ENCODE results near the gene UBA5.
"Not testable (repeated sequence)": the region's sequence is repeated elsewhere in the genome, so short reads cannot be mapped to it uniquely, and the experiment has no call there.

UBA5 gene

DNA sequence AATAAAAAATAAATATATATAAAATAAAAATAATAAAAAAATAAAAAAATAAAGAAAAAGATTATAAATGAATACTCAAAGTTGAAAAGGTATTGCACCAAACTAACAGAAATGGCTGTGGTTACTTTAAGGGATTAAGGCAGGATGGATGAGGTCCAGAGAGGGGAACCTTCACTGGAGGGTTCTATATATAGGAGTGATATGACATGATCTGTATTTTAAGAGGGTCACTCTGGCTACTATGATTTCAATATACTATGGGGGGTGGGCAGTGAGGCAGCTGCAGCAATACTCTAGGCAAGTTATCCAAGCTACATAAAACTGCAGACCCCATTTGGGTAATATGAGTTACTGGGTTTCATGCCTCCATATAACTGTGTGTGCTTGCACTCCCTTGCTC, 25.1 kb upstream of the UBA5 start:
- H3K4me3 ChIP-seq (ENCODE audit: low read depth, low read length): no peak overlapping the region
- no peak for DNase-seq (ENCODE audit: low read depth)
- TF ChIP-seq, protein P1, sequence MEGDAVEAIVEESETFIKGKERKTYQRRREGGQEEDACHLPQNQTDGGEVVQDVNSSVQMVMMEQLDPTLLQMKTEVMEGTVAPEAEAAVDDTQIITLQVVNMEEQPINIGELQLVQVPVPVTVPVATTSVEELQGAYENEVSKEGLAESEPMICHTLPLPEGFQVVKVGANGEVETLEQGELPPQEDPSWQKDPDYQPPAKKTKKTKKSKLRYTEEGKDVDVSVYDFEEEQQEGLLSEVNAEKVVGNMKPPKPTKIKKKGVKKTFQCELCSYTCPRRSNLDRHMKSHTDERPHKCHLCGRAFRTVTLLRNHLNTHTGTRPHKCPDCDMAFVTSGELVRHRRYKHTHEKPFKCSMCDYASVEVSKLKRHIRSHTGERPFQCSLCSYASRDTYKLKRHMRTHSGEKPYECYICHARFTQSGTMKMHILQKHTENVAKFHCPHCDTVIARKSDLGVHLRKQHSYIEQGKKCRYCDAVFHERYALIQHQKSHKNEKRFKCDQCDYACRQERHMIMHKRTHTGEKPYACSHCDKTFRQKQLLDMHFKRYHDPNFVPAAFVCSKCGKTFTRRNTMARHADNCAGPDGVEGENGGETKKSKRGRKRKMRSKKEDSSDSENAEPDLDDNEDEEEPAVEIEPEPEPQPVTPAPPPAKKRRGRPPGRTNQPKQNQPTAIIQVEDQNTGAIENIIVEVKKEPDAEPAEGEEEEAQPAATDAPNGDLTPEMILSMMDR (conservative IDR thresholded peaks at IDR 0.05; ENCODE audit: low read depth, low read length): no peak

DNA sequence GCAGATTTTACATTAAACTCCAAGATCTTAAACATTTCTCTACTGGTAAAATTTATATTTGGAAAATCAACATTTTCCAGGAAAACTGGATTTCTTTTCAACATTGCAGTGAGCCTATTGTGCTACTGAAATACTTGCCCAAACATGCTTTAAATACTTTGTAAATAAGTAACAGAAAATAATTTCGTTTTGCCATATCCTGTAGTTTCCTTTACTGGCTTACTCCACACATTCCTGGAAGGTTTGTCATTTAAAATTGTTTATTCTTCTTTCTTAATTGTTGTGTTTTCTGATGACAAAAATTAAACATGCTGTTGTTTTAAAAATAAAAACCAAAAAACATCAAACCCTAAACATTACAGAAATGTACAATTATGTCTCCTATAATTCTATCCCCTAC, 22.5 kb upstream of the UBA5 start:
- DNase-seq (ENCODE audit: low read depth): peak; percentile 38
- TF ChIP-seq, protein P1 (conservative IDR thresholded peaks at IDR 0.05; ENCODE audit: low read depth, low read length): no peak
- H3K4me3 ChIP-seq (ENCODE audit: low read depth, low read length): no peak overlapping the region

DNA sequence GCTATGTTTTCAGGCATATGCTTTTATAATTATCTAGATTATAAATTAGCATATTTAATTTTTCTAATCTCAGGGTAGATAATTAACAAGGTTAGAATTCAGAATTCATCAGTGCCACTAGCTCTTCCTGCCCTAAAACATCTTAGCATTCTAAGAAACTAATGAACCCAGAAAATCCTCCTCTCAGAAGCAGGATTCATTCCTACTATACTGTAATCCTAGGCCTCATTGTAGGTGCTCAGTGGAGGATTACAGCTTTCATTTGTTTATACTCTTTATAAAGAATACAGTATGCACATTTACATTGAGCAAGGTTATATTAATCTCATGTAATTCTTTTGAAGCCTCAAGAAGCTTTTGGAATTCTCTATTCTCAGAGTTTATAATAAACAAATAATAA, 21.4 kb upstream of the UBA5 start:
- TF ChIP-seq, protein P1 (conservative IDR thresholded peaks at IDR 0.05; ENCODE audit: low read depth, low read length): no peak
- no peak overlapping the region for H3K4me3 ChIP-seq (ENCODE audit: low read depth, low read length)
- no peak for DNase-seq (ENCODE audit: low read depth)

DNA sequence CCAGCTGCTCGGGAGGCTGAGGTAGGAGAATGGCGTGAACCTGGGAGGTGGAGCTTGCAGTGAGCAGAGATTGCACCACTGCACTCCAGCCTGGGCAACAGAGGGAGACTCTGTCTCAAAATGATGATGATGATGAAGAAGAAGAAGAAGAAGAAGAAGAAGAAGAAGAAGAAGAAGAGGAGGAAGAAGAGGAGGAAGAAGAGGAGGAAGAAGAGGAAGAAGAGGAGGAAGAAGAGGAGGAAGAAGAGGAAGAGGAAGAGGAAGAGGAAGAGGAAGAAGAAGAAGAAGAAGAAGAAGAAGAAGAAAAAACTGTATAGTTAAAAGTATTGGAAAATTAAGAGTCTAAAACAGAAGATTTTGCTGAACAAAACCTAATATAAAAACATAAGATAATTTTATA, 18.7 kb upstream of the UBA5 start:
- H3K4me3 ChIP-seq (ENCODE audit: low read depth, low read length); DNase-seq (ENCODE audit: low read depth): not testable (repeated sequence)

DNA sequence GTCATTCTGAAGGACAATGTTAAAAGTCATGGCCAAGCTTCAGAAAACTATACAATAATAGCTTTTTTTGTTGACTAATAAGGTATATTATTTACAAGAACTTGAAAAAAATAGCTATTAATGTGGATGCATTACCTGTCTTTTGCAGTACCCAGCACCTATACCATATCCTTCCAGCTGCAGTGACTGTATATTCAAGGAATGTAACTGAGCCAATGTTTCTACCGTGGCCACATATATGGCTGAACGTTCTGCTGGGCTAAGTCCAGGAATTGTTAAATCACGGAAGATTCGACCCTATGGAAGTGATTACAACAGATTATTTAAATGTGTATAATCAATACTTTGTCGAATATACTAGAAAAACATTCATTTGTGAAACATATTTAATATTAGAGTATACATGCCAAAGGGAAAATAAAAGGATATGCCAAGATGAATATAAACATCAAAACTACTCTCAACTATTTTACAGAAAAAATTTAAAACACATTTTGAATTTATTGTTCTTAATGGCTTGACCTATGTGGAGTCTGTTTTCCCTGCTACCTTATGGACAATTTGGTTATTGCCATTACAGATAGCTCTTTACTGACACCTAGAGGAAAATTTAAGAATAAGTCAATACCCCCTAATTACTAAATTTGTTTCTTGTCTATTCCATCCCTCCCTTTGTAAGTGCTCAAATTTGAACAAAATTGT, 18.1 kb upstream of the UBA5 start:
- no peak overlapping the region for H3K4me3 ChIP-seq (ENCODE audit: low read depth, low read length)
- peak; percentile 75 for DNase-seq (ENCODE audit: low read depth)
- TF ChIP-seq, protein P1 (conservative IDR thresholded peaks at IDR 0.05; ENCODE audit: low read depth, low read length): peak; percentile 68

DNA sequence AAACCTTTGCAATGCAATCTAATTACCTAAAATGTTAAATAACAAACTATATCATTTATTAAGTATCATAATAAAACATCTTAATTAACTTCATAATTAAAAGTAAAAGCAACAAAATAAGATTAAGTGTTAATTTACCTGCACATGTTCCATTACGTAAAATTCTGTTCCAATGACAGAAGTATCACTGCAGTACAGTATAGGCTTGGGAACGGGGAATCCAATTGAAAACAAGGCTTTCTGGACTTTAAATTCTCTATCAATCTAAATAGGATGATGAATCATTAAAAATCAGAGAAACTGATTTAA, 17.6 kb upstream of the UBA5 start:
- TF ChIP-seq, protein P1 (conservative IDR thresholded peaks at IDR 0.05; ENCODE audit: low read depth, low read length): no peak
- H3K4me3 ChIP-seq (ENCODE audit: low read depth, low read length): no peak overlapping the region
- DNase-seq (ENCODE audit: low read depth): no peak

DNA sequence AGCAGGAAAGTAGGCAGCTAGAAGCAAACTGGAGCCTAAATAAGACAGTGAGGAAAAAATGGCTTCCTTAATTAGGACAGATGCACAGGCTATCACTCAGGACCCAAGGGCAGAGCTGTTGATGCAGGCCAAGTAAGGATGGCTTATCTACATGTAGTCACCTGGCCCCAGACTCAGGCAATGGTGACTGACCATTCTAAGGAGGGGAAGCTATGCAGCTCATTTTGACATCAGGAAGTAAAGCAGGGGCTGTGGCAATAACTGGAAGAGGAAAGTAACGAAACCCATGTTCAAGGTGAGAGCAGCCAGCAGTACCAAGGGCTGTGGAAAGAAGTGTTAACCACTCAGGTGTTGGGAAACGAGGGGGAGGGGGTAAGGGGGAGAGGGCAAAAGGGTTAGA, 16.8 kb upstream of the UBA5 start:
- no peak for DNase-seq (ENCODE audit: low read depth)
- H3K4me3 ChIP-seq (ENCODE audit: low read depth, low read length): no peak overlapping the region
- TF ChIP-seq, protein P1 (conservative IDR thresholded peaks at IDR 0.05; ENCODE audit: low read depth, low read length): no peak

Data from choroid plexus epithelial cell (primary cell).